Colonic mucosa (tissue), 4 donors: Measurements from ENCODE around the gene NF2. TPM values are rescaled to one million over a fixed set of nuclear protein-coding genes. Genes with fewer than 3 reads are reported as not detected.

Experiments
- DNase-seq: peaks from one replicate; pipeline ENCODE4 v3.0.0-alpha.2; 2020
- H3K27ac ChIP-seq: fragments of 200-600 bp; one replicate; pipeline ENCODE4 v1.8.0; 2021
- H3K27me3 ChIP-seq: fragments of 200-600 bp; one replicate; pipeline ENCODE4 v1.8.0; 2021
- H3K36me3 ChIP-seq: fragments of 200-600 bp; one replicate; pipeline ENCODE4 v1.8.0; 2021
- H3K4me1 ChIP-seq: fragments of 200-600 bp; one replicate; pipeline ENCODE4 v1.8.0; 2021; ENCODE audit warnings: mild to moderate bottlenecking
- H3K4me3 ChIP-seq: fragments of 200-600 bp; one replicate; pipeline ENCODE4 v1.8.0; 2021
- H3K9ac ChIP-seq, 2 donors: one replicate each; pipeline ENCODE4 v1.7.0; 2013; ENCODE audit warnings: control low read depth in 2 of 2, low read depth in 2 of 2, low read length in 2 of 2
- H3K9me3 ChIP-seq: fragments of 200-600 bp; one replicate; pipeline ENCODE4 v1.8.0; 2021
- CTCF ChIP-seq: fragments of 200-600 bp; IDR thresholded peaks from one replicate; pipeline ENCODE4 v1.8.0; 2022; ENCODE audit warnings: antibody characterized with exemption, mild to moderate bottlenecking
- intact Hi-C: fragments of 100-400 bp; cut with DNase I; formaldehyde crosslinking; loops from one replicate; pipeline ENCODE4 v1.14.1; 2022
- total RNA-seq, 2 donors: library from RNA; stranded (reverse); fragmentation: NEBNext Ultra II Directional in 1 of 2; extraction: Animal tissue kit (Norgen Biotek cat#: 25700) in 1 of 2; gene quantifications; one replicate each; pipeline ENCODE4 v1.2.1, GENCODE V29; 2021
- donor health status: healthy.
- donor health status: DM: no; HTN: no; CAD: no.
- donor health status: DM: no; HTN: no; CAD: no.

The NF2 gene
- total RNA-seq, 2 donors from 2014 or later = 33.5 to 51.0 TPM

- Histone ChIP-seq H3K9me3 (no peaks in the 10 kb centered on the region), H3K27ac (no peak overlapping the region), H3K36me3 (no peaks in the 10 kb centered on the region), H3K9ac (no peak overlapping the region), H3K4me3 (no peak overlapping the region), H3K4me1 (no peaks in the 10 kb centered on the region), H3K27me3 (peaks cover 4% of the 10 kb centered on the region)
- DNase-seq = no peak
- TF ChIP-seq CTCF = no peak
- intact Hi-C loops = no loop called here
These were observed 122.7 kb downstream of the NF2 start for GRCh38 chr22:29726106-29726505.

- no peak for DNase-seq
- Histone ChIP-seq H3K4me3 (no peak overlapping the region), H3K4me1 (no peaks in the 10 kb centered on the region), H3K27ac (no peak overlapping the region), H3K9ac (no peak overlapping the region), H3K9me3 (no peaks in the 10 kb centered on the region), H3K36me3 (no peaks in the 10 kb centered on the region), H3K27me3 (no peaks in the 10 kb centered on the region)
- no peak for TF ChIP-seq CTCF
- intact Hi-C loops = no loop called here
These were observed 123.2 kb downstream of the NF2 start for GRCh38 chr22:29726512-29727130.

- DNase-seq = peak; percentile 27
- no peaks in the 10 kb centered on the region for H3K9me3 ChIP-seq
- no peak overlapping the region for H3K9ac ChIP-seq
- no peaks in the 10 kb centered on the region for H3K4me1 ChIP-seq
- intact Hi-C loops = no loop called here
- H3K27me3 ChIP-seq = no peaks in the 10 kb centered on the region
- no peak overlapping the region for H3K4me3 ChIP-seq
- H3K36me3 ChIP-seq = no peaks in the 10 kb centered on the region
- no peak for TF ChIP-seq CTCF
- H3K27ac ChIP-seq = no peak overlapping the region
These were observed 123.7 kb downstream of the NF2 start for GRCh38 chr22:29727131-29727523.

- no peak for TF ChIP-seq CTCF
- Histone ChIP-seq H3K9ac (no peak overlapping the region), H3K27ac (no peak overlapping the region), H3K4me1 (peaks cover 7% of the 10 kb centered on the region), H3K9me3 (no peaks in the 10 kb centered on the region), H3K27me3 (no peaks in the 10 kb centered on the region), H3K36me3 (no peaks in the 10 kb centered on the region), H3K4me3 (no peak overlapping the region)
- intact Hi-C loops = no loop called here
- no peak for DNase-seq
These were observed 125.7 kb downstream of the NF2 start for GRCh38 chr22:29729161-29729560.

GRCh38 chr22:29731058-29731850 lies 127.8 kb downstream of the NF2 start:
- H3K36me3 ChIP-seq = no peaks in the 10 kb centered on the region
- intact Hi-C loops = no loop called here
- H3K9me3 ChIP-seq = no peaks in the 10 kb centered on the region
- peaks cover 7% of the 10 kb centered on the region for H3K4me1 ChIP-seq
- no peak overlapping the region for H3K27ac ChIP-seq
- no peak overlapping the region for H3K4me3 ChIP-seq
- no peak for TF ChIP-seq CTCF
- DNase-seq = no peak
- no peak overlapping the region for H3K9ac ChIP-seq
- no peaks in the 10 kb centered on the region for H3K27me3 ChIP-seq
